Measurements from ENCODE around the gene TESK2. TPM values are rescaled to one million over a fixed set of nuclear protein-coding genes. Genes with fewer than 3 reads are reported as not detected.

Gene TESK2
- total and polyA plus RNA-seq, 8 donors, result 1.5 to 3.6 (median 2.6) TPM

DNA sequence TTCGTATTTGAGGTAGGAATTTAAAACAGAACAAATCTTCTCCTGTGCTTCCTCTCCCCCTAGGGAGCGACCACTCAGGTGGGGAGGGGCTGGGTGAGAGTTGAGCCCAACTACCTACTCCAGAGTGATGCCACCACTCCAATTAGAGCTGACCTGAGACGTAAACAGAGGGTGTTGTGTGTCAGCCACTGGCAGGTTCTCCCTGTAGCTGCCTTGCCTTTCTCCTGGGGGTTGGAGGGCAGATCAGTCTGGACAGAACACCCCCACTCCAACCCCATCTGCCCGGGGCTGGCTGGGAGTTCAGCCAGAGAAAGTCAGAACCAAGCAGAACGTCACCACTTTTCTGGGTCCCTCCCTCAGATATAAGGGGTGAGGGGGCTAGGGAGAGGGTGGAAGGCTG is 162.3 kb downstream of the TESK2 start:
- 73 to 83% methylated on average over 5 of the region's 5 CpGs for WGBS, 2 donors
- ATAC-seq, result no peak
- TF ChIP-seq, protein P1, sequence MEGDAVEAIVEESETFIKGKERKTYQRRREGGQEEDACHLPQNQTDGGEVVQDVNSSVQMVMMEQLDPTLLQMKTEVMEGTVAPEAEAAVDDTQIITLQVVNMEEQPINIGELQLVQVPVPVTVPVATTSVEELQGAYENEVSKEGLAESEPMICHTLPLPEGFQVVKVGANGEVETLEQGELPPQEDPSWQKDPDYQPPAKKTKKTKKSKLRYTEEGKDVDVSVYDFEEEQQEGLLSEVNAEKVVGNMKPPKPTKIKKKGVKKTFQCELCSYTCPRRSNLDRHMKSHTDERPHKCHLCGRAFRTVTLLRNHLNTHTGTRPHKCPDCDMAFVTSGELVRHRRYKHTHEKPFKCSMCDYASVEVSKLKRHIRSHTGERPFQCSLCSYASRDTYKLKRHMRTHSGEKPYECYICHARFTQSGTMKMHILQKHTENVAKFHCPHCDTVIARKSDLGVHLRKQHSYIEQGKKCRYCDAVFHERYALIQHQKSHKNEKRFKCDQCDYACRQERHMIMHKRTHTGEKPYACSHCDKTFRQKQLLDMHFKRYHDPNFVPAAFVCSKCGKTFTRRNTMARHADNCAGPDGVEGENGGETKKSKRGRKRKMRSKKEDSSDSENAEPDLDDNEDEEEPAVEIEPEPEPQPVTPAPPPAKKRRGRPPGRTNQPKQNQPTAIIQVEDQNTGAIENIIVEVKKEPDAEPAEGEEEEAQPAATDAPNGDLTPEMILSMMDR (IDR thresholded peaks at IDR 0.05), result no peak
- Histone ChIP-seq H3K27me3 (no peaks in the 10 kb centered on the region), H3K36me3 (peaks cover 0 to 15% (median 0%) of the 10 kb centered on the region in 3 donors), H3K9me3 (no peaks in the 10 kb centered on the region), H3K4me3 (no peak overlapping the region), H3K27ac (no peak overlapping the region), H3K4me1 (peaks cover 0 to 8% (median 5%) of the 10 kb centered on the region in 3 donors)
- DNase-seq, result no peak
- intact Hi-C loops (cut with DNase I), result no loop called here
- FAIRE-seq, result no peak

DNA sequence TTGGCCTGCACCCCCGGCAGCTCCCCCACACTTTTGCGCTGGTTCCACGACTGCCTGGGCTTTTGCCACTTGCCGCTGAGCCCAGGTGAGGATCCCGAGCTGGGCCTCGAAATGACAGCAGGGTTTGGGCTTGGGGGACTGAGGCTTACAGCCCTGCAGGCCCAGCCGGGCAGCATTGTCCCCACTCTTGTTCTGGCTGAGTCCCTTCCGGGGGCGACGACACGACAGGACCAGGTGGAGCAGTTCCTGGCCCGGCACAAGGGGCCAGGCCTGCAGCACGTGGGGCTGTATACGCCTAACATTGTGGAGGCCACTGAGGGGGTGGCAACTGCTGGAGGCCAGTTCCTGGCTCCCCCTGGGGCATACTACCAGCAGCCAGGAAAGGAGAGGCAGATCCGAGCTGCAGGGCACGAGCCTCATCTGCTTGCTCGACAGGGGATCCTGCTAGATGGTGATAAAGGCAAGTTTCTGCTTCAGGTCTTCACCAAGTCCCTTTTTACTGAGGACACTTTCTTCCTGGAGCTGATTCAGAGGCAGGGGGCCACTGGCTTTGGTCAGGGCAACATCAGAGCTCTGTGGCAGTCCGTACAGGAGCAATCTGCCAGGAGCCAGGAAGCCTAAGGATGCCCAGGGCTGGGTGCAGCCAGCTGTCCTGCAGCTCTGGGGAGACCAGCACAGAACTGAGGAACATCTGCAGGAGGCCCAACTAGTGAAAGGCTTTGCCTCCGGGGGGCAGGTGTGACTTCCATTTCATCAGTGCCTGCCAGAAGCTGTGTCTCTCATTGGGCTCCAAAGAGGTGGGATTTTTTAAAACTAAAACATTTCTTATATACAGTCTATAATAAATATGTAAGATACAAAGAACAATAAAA is 163.1 kb downstream of the TESK2 start:
- intact Hi-C loops (cut with DNase I), result no loop called here
- Histone ChIP-seq H3K36me3 (peaks cover 0 to 8% (median 0%) of the 10 kb centered on the region in 3 donors), H3K9me3 (no peaks in the 10 kb centered on the region), H3K27me3 (no peaks in the 10 kb centered on the region), H3K4me3 (peak overlapping the region in 1 of 4 donors; percentile 63), H3K27ac (no peak overlapping the region), H3K4me1 (peaks cover 0 to 8% (median 5%) of the 10 kb centered on the region in 3 donors)
- DNase-seq (no peak), ATAC-seq (peak in 1 of 4 donors; percentile 3), FAIRE-seq (no peak)
- TF ChIP-seq, protein P1 (IDR thresholded peaks at IDR 0.05), result no peak
- 78 to 82% methylated on average over 19 of the region's 19 CpGs for WGBS, 2 donors

DNA sequence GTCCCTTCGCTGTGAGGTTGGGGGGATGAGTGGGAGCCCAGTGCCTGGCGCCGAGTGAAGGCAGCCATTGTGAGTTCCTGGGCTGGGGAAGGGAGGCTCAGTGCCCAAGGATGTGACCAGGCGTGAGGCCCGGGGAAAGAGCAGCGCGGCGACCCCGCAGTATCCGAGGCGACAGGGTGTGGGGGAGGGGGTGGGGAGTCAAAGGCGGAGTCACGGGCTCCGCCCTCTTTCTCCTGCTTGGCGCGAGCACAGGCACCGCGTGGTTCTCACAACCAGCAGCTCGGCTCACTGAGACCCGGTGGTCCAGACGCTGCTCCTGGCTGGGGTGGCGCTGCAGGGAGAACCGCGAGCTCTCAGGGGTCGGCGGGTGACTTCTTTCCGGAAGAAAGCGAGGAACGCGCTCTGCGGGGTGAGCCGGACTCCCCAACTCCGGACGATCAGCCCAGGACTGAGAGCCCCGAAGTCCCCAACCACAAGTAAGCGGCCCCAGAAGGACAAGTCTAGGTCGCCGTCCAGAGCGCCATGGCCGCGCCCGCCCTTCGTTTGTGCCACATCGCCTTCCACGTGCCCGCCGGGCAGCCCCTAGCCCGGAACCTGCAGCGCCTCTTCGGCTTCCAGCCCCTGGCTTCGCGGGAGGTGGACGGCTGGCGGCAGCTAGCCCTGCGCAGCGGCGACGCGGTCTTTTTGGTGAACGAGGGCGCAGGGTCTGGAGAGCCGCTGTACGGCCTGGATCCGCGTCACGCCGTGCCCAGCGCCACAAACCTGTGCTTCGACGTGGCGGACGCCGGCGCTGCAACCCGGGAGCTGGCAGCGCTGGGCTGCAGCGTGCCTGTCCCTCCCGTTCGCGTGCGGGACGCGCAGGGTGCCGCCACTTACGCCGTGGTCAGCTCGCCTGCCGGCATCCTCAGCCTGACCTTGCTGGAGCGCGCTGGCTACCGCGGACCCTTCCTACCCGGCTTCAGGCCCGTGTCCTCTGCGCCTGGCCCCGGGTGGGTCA is 164.0 kb downstream of the TESK2 start, which contains the start of gene HPDL:
Gene HPDL (plus strand): TSS at position 269 of the 997 bp plus-strand sequence. CDS start 254 bp downstream, at position 523.
- 8 to 9% methylated on average over 78 to 96 of the region's 96 CpGs for WGBS, 2 donors
- Histone ChIP-seq H3K9me3 (no peaks in the 10 kb centered on the region), H3K36me3 (peaks cover 0 to 8% (median 0%) of the 10 kb centered on the region in 3 donors), H3K27ac (no peak within 1 kb of the TSS), H3K4me3 (peak within 1 kb of the TSS; percentile 31 to 63 (median 38)), H3K27me3 (no peaks in the 10 kb centered on the region), H3K4me1 (peaks cover 0 to 8% (median 5%) of the 10 kb centered on the region in 3 donors)
- intact Hi-C loops (cut with DNase I), result no loop called here
- TF ChIP-seq, protein P1 (IDR thresholded peaks at IDR 0.05), result no peak
- peak; percentile 86 to 96 (median 92) for ATAC-seq
- FAIRE-seq, result no peak
- DNase-seq, result peak; percentile 48 to 82 (median 67)

DNA sequence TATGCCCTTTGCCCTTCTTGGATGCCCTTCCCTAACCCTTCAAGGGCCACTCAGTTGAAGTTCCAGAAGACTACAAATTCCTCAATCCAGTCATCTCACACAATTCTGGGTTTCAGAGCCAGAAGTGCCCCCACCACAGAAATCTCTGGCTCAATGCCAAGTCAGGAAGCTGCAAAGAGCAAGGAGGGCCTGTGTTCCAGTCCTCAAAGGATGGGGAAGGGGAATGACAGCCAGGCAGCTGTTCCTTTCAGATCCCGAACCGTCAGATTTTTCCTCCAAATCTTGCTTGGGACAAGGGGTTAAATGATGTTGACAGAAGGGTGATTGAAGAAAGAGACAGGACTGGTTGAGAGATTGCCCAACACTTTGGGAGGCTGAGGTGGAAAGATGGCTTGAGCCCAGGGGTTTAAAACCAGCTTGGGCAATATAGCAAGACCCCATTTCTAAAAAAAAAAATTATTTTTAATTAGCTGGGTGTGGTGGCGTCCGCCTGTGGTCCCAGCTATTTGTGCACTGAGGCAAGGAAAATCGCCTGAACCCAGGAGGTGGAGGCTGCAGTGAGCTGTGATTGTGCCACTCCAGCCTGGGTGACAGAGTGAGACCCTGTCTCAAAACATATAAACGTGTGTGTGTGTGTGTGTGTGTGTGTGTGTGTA is 165.0 kb downstream of the TESK2 start:
- intact Hi-C loops (cut with DNase I), result no loop called here
- DNase-seq, result no peak
- Histone ChIP-seq H3K27ac (no peak overlapping the region), H3K9me3 (no peaks in the 10 kb centered on the region), H3K27me3 (no peaks in the 10 kb centered on the region), H3K4me1 (peaks cover 0 to 8% (median 5%) of the 10 kb centered on the region in 3 donors), H3K4me3 (no peak overlapping the region), H3K36me3 (peaks cover 0 to 8% (median 0%) of the 10 kb centered on the region in 3 donors)
- no peak for FAIRE-seq
- peak in 1 of 4 donors; percentile 3 for ATAC-seq
- TF ChIP-seq, protein P1 (IDR thresholded peaks at IDR 0.05), result no peak
- 60 to 62% methylated on average over 6 of the region's 6 CpGs for WGBS, 2 donors

Measured in pancreas (tissue), 10 donors.